T-helper 2 cell treated with Interferon-gamma antibody and Interleukin-4, amounts not matched to agents 100 ng/mL and 5 ng/mL, for 36 hours (primary cell): ENCODE data around the gene TAF3. TPM values are rescaled to one million over a fixed set of nuclear protein-coding genes. Genes with fewer than 3 reads are reported as not detected.

ENCODE experiments used
- intact Hi-C: fragments of 100-400 bp; cut with micrococcal nuclease; formaldehyde crosslinking; loops from one replicate; pipeline ENCODE4 v1.15.1; 2023
- total RNA-seq: library from RNA; stranded (reverse); gene quantifications from 2 replicates; pipeline ENCODE4 v1.2.3, GENCODE V29; 2022

Gene TAF3
- total RNA-seq, 1 donor from 2014 or later, result 15.0 TPM

DNA sequence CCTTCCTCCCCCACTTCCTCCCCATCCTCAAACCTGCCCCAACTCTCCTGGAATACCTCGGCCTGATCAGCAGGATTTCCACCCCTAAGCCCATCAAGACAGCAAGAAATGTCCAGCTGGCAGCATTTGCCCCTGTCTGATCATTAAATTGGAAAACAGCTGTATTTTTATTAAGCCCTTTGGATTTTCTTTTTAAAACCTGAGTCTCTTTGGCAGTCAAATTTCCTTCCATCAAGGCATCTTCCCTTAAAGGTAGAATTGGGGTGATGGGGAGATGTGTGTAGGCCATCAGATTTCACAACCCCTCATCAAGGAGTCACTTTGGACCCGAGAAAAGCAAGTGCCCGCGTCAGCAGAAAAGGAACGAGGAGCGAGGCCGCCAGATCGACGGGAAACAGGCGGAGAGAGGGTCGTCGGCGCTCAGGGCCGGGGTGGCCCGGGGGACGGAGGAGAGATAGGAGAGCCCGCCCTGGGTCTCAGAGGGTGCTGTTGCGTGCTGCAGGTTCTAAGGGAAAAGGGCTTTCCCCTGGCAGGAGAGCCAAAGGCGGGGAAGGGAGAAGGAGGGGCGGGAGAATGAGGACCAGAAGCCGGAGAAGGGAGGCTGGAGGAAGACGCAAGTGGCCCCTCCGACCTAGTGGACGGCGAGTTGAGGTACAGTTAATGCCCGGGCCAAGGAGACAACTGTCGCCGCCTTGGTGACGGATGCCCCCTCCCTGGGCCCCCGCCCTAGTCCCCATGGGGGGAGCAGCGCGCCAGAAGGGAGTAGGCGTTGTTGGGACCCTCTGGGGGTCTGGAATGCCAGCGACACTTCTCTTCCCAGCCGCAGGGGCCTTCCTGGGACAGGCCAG lies 224.6 kb downstream of the TAF3 start:
- intact Hi-C loops, result loop anchor here (10.0 kb wide), 2 partner anchors 518 to 732 kb away; no protein-coding TSS in a partner anchor

DNA sequence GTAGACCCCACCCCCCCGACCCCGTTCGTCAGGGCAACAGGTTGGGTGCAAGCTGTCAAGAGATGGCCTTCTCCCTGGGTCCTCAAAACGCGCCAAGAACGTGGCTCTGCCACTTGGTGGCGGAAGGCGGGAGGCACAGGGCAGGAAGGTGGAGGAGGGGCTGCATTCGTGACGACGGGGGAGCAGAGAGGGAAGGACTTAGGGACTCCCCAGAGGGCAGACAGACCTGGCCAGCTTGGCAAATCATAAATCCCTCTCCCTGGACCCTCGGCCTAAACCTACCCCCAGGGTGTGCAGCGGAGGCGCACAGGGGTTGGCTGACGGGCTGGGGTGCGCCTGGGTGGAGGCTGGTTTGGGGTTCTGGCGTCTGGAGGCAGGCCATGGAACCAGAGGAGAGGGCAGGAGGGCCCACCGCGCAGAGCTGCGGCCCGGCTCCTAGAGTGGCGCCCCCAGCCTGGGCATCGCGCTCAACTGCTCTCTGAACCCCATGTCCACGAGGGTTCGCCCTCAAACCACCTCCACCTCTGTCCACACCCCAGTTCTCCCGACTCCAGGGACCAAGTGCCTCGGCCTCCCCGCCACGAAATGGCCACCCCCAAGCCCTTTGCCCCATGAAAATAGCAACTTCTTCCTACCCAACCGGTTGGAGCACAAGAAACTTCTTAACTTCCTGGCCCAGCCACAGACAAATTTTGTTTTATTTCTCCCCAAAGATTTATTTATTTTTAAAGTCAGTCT lies 225.4 kb downstream of the TAF3 start:
- intact Hi-C loops, result loop anchor here (10.0 kb wide), 2 partner anchors 519 to 731 kb away; no protein-coding TSS in a partner anchor

GRCh38 chr10:8044331-8044907 lies 226.1 kb downstream of the TAF3 start:
- intact Hi-C loops, result loop anchor here (10.0 kb wide), 2 partner anchors 520 to 730 kb away; no protein-coding TSS in a partner anchor

DNA sequence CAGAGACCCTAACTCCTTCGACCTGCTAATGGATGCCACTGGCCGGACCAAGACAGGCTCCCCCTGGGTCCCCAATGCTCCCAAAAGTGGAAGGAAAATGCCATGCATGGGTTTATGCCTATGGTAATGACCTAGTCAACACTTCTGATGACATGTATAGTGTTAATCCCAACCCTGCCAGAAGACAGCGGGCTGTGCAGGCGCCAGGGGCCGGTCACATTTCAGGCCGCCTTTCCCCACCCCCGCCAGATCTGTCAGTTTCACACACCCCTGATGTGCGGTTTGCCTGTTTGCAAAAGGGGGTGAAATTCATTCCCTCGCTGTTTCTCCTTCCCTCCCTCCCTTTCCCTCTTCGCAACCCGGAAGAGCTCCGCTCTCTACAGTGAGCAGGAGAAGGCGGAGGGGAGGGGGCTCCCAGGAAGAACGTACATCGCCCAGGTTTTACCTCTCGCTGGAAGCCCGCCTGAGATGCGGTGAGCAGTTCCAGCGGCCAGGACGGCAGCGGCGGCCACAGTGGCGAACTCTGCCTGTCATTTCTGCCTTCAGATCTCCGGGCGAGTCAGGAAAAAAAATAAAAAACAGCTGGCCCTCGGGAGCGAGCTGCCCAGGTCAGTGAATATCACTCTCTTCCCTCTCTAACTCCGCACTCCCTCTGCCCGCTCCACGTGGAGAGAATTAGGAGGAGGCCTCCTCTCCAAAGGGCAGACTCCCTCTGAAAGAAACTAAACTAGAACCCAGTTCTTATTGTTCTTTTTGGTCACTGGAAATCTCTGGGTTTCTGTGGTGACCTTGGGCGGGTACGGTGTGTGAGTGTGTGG lies 226.8 kb downstream of the TAF3 start:
- intact Hi-C loops, result loop anchor here (5.0 to 10.0 kb wide), 6 partner anchors 173 to 1257 kb away; partner anchors contain the start of gene TAF3

DNA sequence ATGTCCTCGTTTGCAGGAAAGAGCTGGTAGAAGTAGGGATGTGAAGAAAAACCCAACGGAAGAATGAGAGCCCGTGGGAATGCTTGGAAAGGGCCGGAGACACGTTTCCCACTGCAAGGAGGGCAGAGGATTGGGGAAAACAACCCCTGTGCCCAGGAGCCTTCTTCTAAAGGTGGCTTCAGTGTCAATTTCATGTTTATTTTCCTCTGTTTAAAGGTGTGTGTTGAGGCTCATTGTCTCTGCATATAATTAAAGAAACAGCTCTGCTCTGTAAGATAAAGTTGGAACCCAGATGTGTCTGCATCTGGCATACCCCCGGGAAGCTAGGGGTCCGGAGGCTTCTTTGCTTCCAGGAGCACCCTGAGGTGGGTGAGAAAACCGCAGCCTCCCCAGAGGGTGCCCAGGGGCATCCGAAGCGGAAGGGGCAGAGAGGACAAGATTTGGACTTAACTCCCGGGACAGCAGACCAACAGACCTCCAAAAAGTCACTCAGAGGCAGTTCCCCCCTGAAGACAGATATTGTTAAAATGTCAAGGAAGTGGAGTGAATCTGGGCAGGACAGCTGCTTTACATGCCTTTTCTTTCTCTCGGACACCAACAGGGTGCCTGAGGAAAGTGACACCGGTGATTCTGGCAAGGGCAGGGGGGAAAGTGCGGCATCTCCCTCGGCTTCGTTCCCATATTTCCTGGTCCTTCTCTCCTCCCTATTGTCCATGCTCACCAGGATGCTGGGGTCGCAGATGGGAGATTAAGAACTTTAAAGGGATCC lies 227.6 kb downstream of the TAF3 start:
- intact Hi-C loops, result loop anchor here (5.0 to 10.0 kb wide), 6 partner anchors 174 to 1256 kb away; partner anchors contain the start of gene TAF3

- intact Hi-C loops, result loop anchor here (1.0 to 10.0 kb wide), 8 partner anchors 8 to 1255 kb away; partner anchors contain the start of gene TAF3
Measured at GRCh38 chr10:8047452-8048280, 229.4 kb downstream of the TAF3 start.

DNA sequence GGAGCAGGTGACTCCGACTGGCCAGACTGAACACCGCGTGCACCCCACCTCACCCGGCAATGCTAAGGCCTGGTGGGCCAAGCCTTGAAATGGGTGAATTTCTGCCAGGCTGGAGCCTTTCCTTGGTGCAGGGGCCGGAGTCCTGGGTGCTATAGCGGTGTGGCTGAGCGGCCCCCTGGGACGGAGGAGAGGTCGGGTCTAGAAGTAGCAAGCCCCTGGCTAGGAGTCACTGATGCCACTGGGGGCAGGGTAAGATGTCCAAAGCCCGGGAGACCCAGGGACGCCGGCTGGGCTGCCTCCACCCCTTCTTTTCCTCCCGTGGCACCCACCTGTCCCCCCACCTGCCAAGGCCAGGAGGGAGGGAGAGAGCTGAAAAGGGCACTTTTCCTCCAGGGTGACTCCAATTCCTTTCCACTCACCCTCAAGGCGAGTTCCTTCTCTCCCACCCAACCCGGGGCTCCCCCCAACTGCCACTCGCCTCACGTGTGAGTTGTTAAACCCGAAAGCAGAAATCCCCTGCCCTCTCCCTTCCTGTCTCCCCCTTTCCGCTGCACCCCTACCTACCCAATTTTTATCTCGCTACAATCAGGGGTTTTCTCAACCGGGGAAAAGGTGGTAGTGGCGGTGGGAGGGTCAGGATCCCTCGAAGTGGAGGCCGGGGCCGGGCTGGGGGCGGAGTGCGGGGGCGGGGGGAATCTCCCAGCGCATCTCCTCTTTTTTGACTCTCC lies 230.1 kb downstream of the TAF3 start:
- intact Hi-C loops, result loop anchor here (2.0 to 10.0 kb wide), 7 partner anchors 14 to 1254 kb away; partner anchors contain the start of gene TAF3

- intact Hi-C loops, result loop anchor here (2.0 to 10.0 kb wide), 7 partner anchors 14 to 1253 kb away; partner anchors contain the start of gene TAF3
Measured at GRCh38 chr10:8049045-8049864, 230.9 kb downstream of the TAF3 start.

DNA sequence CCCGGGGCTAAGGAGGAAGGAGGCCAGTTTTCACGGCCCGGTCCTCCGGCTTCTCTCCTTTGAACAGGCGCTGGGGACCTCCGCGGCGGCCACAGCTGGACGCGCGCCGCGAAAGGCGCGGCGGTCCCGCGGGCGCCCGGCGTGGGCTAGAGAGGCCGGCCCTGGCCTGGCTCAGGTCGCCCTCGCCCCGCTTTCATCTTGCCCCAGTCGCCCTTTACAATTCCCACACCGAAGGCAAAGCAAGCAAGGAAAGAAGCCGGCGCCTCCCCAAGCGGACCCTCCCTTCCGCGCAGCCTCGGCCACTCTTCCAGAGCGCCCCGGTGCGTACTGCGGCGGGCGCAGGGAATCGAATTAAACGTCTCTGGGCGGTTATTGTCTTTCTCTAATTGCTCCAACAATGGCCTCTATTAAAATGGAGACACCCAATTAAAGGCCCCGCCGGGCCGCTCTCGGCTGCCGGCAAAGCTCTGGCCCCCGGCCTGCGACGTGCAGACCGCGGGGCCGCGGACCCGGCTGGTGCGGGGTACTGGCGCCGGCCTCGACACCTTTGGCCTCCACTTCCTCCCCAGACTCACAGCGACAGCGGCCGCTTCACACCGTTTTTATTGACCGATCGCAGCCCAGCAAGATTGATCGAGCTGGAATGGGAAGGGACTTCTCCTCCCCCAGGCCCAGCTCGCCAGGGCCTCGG lies 231.7 kb downstream of the TAF3 start:
- intact Hi-C loops, result loop anchor here (2.0 to 10.0 kb wide), 10 partner anchors 15 to 1252 kb away; partner anchors contain the start of gene TAF3

DNA sequence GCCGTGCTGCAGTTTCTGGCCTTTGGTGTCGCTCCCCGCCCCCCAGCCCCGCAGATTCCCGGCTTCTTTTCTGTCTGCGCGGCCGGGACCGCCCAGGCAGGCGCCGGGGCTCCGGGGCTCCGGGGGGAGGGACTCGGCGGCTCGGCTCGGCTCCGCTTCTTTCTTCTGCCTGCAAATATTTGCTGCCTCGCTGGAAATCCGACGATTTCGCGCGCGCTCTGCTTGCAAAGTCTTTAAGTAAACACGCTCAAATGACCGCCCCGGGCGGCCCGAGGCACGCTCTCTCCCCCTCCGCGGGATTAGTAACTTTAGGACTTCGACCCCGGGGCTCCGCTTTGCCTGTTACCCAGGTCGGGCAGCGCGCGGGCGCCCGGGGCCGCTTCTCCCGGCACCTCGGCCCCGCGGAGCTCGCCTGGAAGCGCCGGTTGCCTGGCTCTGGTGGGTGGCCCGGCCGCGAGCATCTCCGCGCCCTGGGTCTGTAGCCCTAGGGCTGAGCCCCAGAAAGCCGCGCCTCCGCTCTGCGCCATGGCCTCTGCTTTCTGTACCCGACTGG lies 232.3 kb downstream of the TAF3 start:
- intact Hi-C loops, result loop anchor here (5.0 kb wide), 3 partner anchors 422 to 1157 kb away; no protein-coding TSS in a partner anchor

GRCh38 chr10:8051109-8051821 lies 233.0 kb downstream of the TAF3 start:
- intact Hi-C loops, result loop anchor here (5.0 kb wide), 3 partner anchors 421 to 1156 kb away; no protein-coding TSS in a partner anchor

- intact Hi-C loops, result loop anchor here (2.0 to 5.0 kb wide), 6 partner anchors 353 to 1155 kb away; no protein-coding TSS in a partner anchor
Measured at GRCh38 chr10:8051851-8052257, 233.5 kb downstream of the TAF3 start.

DNA sequence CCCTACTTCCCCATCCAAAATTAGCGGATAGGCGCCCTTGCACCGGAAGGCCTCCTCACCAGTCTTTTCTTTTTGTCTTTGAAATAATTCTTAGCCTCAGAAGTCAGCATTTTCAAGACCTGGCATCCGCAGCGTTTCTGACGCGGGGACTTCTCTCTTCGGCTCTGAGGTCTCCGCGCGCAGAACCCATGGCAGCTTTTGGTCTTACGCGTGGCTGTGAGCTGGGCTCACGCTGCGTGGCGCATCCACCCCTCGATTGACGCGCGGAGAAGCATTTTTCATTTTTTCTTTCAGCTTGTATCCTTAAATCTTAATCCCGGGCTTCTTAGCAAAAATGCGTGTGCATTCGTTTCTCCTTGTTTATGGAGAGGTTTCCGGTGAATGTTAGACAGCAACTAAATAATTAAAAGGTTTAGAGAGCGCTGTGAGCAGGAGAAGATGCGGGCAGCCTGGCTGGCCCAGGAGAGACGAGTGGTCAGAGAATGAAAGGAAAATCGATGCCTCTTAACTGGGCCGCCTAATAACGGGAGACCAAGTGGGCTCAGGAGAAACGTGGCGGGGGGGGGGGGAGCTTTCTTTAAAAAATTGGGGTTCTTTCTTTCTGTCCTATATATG lies 234.1 kb downstream of the TAF3 start:
- intact Hi-C loops, result loop anchor here (2.0 to 5.0 kb wide), 6 partner anchors 352 to 1155 kb away; no protein-coding TSS in a partner anchor

DNA sequence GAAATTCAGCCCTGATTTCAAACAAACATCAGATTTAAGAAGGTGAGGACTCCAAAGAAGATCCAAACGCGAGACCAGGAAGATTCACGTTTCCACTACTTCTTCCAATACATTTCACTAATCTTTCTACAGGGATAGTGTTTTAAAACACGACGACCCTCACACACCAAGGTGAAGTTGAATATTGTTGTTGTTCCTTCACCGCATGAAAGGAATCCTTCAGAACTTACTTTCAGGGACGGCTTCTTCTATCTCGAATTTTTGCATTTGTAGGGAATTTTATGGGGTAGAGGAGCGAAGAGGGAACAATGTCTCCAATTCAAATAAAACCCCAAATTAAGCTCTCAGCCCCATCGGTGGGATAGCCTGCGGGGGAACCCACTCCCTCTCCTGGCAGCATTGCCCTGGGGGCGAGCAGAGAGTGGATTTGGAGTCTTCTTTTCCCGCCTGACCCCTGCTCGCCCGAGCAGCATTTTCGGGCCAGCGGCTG lies 234.7 kb downstream of the TAF3 start:
- intact Hi-C loops, result loop anchor here (1.0 to 5.0 kb wide), 7 partner anchors 84 to 1154 kb away; no protein-coding TSS in a partner anchor
